GM18861 (cell line): ENCODE measurements around the gene ZNF787.
"Not testable (repeated sequence)": the region's sequence is repeated elsewhere in the genome, so short reads cannot be mapped to it uniquely, and the experiment has no call there.

Experiments
- ATAC-seq: cut with Tn5 transposase; IDR thresholded peaks from one replicate; pipeline ENCODE4 v1.9.1; 2021; ENCODE audit not compliant: unreplicated experiment

ZNF787 gene

DNA sequence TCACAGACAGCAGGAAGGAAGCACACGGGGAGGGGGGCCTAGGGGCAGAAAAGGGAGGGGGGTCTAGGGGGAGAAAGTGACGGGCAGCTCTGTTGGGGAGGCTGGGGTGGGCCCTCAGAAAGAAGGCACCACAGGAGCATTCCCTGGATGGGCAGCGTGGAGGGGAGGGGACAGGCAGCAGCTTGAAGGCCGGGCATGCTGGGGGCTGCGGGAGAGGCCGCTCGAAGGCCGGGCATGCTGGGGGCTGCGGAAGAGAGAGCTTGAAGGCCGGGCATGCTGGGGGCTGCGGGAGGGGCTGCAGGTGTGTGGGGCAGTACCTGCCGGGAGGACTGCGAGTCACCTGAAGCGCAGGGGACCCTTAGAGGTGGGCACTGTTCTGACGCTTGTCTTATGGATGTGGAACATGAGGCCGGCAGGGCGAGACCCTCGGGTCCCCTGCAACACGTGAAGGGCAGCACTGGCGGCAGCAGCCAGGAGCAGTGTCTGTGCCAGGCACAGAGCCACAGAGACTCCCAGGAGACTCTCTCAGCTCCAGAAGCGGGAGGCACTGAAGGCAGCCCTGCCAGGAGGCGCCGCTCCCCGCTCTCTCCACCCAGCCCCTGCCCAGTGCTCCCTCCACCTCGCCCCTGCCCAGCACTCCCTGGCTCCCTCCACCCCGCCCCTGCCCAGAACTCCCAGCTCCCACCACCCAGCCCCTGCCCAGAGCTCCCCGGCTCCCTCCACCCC, 13.3 kb downstream of the ZNF787 start:
- no peak for ATAC-seq

DNA sequence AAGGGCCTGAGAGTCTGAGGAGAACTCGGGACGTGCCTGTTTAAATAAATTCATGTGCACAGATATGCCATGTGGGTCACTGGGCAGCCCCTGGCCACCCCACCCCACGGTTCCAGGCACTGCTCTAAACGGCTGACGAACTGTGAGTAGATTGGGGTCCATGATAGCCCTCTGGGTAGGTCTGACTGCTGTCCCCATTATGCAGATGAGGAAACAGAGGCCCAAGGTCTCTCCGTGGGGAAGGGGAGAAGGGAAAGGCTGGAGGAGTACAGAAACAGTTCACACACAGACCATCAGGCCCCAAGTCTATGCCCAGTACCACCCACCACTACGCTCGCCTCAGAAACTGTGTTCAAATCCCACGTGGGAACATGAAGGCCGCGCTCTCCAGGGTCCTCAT, 14.1 kb downstream of the ZNF787 start:
- no peak for ATAC-seq

DNA sequence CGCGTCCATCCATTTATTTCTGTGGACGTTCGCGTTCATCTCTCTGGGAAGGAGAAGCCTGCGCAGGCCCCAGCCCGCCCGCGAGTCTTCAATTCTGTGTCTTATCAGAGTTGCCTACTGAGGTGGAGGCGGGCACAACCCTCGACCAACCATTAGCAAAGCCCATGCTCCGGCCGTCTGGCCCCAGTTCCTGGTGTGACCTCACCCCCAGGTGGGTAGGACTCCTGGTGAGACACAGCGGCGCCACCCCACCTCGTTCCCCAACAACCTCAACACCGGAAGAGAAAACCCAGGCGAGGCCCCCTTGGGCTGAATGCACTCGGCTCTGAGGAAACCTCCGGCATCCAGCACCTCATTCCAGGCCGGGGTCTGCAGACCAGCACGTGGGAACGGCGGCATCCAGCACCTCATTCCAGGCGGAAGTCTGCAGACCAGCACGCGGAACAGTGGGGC, 14.7 kb downstream of the ZNF787 start:
- ATAC-seq, result no peak

DNA sequence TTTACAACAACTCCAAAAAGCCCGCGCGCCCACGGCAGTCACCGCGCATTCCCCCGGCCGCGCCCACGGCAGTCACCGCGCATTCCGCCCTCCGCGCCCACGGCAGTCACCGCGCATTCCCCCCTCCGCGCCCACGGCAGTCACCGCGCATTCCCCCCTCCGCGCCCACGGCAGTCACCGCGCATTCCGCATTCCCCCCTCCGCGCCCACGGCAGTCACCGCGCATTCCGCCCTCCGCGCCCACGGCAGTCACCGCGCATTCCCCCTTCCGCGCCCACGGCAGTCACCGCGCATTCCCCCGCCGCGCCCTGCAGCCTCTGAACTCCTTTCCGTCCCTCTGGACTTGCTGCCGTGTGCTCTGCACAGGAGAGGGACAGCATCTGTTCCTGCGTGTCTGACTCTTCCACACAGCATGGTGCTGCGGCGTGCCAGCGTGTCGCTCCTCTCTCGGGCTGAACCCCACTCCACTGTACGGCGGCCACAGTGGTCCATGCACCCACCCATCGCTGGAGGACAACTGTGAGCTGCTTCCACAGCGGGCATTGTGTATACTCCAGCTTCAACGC, 15.2 kb downstream of the ZNF787 start:
- not testable (repeated sequence) for ATAC-seq

DNA sequence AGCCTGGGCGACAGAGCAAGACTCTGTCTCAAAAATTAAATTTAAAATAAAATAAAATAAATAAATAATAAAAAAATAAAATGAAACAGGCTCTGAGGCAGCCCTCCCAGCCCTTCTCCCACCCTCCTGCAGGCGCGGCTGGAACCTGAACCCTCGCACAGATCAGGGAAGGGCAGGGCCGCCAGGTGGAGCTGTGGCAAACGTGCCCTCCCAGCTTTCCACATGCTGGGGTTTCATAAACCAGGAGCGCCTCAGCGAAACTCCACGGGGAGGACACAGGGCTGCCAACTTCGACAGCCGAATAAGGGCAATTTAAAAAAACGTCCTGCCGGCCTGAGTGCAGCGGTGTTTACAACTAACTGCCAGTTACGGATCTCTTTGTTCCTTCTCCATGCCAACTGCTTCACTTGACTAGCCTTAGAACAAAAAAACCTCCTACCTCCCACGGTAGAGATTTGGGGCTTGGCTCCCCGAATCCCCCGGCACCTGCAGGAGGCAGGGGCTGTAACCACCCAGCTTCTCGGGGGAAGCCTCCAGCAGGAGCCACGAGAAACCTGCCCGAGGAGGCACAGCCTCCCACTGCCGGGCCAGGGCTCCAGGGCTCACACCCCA, 15.9 kb downstream of the ZNF787 start:
- no peak for ATAC-seq

DNA sequence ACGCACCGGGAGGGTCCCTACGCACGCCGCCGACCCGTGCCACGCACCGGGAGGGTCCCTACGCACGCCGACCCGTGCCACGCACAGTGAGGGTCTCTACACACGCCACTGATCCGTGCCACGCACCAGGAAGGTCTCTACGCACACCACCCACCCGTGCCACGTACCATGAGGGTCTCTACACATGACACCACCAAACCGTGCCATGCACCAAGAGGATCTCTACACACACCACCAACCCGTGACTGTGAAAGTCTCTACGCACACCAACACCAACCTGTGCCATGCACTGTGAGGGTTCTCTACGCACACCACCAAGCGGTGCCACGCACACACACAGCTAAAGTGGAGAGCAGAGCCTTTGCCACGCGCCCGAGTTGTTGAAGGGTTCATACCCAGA, 16.7 kb downstream of the ZNF787 start:
- no peak for ATAC-seq

DNA sequence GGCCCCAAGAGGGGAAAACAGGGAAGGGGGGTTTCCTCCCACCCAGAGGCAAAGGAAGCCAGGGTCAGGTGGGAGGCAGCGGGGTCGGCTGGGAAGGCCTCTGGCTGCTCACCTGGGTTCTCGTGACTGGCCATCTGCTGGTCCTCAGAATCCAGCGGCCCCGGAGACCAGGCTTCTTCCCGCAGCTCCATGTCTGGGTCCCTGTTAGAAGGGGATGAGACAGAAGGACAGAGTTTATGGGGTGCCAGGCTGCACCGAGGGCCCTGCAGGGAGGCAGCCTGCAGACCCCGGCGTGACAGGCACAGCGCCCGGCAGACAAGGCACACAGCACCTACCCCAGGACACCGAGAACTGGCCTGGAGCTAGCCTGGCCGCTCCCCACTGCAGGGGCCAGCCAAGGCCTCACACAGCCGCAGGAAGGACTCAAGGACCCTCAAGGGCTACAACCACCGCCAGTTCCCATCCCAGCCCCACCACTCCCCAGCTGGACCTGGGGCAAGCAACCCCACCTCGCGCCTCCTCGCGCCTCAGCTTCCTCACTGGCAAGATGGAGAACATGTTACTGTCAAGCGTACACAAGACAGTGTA, 18.0 kb downstream of the ZNF787 start:
- ATAC-seq, result no peak

DNA sequence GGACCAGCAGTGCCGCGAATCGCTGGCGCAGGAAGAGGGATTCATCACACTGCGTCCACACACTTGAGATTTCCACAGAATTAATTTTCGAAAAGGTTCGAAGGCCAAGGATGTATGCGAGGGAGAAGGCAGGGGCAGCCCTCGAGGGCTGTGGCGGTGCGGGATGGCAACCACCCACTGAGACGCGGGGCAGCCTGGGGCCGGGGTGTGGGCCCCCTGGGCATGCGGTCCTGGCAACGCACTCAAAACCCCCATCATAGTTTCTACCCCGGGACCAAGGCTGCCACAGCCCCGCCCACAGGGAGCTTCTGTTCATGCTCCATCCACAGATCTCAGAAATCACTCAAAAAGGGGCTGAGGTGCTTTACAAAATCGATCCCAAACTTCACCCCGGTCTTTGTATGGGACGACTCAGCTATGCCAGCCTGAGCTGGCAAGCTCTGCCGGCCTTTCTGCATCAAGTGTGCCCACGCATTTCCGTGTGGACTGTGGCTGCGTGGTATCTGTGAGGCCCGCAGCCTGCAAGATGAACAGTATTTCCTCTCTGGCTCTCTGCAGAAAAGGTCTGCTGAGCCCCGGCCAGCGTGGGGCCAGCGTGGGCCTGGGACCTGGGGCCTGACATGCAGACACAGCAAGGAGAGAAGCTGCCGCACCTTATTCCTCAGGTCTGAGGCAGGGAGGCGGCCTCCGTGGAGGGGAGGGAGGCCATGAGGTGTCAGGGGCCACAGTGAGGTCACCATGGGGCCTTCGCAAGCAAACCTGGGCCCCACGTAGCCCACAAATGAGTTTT, 19.2 kb downstream of the ZNF787 start:
- no peak for ATAC-seq

DNA sequence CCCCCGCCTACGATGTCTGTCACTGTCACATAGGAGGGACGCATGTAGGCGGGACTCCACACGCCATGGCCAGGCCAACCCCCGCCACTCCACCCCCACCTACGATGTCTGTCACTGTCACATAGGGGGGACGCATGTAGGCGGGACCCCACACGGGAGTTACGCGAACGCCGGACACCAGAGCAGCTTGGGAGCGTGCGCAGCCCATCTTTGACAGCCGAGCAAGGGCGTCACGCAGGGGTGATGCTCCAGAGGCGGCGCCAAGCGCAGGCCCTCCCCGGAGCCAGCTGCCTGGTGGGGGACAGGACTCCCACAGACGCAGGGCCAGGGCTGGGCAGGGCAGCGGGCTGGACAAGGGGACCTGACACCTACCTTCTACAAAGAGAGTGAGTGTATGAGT, 20.0 kb downstream of the ZNF787 start:
- no peak for ATAC-seq

DNA sequence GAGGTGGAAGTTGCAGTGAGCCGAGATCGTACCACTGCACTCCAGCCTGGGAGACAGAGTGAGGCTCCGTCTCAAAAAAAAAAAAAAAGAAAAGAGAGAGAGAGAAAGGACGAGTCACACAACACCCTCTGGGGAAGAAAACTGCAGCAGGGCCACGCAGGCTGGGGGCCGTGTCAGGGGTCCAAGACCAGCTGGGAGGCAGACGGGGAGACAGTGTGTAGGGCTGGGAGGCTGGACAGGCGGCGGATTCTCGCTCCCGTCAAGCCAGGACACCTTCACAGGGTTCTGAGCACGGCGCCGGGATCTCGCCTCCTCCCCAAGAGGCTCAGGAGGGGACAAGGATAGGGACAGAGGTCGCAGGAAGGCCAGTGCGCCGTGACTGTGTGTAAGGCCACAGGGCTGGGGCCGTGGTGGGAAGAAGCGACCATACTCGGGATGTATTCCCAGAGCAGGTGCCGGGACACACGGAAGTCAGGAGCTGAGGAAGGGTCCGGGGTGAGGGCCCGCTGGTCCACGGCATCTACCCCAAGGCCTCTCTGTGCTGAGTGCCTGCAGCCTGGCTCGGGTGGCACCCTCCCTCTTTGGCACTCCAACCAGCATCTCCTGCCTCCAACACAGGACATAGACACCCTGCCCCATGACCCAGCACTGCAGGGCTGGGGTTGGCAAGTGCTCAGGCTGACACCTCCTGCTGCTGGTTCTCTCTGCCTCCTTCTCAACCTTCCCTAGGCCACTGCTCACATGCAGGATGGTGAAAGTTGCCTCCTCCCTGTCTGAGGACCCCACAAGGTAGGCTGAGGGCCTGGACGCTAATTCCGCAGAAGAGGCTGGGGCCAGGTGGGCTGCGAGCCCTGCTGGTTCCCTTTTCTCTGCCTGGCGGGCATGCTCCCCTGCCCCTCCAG, 21.2 kb downstream of the ZNF787 start:
- ATAC-seq, result no peak

DNA sequence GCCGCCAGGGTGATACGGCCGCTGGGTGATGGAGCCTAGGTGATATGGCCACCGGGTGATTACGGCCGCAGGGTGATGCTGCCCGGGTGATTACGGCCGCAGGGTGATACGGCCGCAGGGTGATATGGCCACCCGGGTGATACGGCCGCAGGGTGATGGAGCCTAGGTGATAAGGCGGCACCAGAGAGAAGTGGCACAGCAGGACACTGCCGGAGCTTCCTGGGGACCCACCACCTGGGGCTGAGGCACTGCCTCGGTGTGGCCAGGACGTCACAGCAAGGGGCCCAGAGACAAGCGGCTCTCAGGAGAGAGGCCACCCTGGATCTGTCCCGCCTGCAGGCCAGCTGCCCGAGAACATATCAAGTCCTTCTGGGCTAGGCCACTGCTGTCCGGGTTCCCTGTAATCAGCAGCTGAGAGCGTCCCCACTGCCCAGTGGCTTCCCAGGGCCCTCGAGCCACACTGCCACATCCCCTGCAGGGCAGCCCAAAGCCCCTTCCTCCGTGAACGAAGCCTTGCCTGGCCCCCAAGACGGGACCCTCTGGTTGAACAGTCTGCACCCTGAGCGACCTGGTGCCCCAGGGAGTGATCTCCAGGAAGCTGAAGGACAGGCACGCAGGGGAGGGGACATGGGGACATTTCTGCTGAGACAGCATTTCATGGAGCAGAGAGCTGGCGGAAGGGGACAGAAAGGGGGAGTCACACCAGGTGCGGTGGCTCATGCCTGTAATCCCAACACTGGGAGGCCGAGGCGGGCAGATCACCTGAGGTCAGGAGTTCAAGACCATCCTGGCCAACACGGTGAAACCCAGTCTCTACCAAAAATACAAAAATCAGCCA, 22.1 kb downstream of the ZNF787 start:
- ATAC-seq, result no peak

DNA sequence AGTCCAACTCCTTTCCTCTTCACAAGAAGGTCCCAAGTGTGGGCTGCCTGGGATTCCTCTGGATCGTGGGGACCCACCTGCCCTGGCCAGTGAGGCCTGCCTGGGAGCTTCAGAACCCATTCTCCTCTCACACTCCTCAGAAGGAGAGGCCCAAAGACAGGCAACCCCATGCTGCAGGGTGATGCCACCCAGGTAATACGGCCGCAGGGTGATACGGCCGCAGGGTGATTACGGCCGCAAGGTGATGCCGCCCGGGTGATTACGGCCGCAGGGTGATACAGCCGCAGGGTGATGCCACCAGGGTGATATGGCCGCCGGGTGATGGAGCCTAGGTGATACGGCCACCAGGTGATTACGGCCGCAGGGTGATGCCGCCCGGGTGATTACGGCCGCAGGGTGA, 22.9 kb downstream of the ZNF787 start:
- not testable (repeated sequence) for ATAC-seq

DNA sequence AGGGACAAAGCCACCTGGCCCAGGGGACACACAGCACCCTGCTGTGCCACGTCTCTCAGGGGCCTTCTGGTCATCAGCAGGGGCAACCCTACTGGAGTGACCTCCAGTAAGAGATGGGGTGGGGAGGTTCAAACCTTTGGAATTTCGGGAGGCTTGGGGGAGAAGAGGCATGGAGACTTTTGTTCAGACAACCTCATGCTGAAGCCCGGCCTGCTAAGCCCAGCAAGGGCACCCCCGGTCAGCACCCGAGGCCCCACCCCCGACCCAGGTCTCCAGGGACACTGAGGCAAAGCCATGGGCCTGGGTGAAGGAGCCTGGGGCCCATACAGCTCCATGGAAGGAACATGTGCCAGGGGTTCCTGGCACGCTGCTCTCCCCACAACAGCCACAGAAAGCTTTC, 23.3 kb downstream of the ZNF787 start:
- ATAC-seq, result no peak

DNA sequence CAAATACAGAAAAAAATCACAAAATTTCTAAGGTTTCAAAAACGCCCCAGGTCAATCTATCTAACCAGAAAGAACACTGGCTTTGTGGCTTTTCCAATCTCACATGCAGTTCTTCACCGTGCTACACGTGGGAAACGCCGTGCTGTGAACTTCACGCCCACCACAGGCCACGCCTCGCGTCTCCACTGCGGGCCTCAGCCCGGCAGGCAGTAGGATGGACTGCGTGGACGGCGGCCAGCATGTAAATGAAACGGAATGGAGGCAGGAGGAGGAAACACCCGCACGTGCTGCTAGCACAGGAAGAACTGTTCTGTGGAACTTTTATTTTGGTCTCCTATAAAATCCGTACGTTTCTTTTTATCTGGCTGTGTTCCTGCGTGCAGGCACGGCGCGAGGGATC, 23.8 kb downstream of the ZNF787 start:
- ATAC-seq, result no peak

DNA sequence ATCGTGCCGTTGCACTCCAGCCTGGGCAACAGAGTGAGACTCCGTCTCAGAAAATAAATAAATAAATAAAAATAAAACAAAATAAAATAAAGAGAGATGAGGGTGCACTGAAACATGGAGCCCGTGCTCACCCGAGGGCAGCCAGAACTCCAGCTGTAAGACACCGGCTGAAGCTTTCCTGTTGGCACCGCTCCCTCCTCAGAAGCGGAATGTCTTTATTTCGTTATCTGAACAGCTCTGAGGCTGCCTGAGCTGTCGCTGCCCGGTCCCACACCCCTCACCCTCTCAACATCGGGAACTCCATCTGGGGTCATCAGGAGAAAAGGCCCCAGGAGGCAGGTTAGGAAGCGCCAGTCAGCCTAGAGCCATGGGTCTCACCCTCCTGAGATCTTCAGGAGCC, 24.4 kb downstream of the ZNF787 start:
- no peak for ATAC-seq

DNA sequence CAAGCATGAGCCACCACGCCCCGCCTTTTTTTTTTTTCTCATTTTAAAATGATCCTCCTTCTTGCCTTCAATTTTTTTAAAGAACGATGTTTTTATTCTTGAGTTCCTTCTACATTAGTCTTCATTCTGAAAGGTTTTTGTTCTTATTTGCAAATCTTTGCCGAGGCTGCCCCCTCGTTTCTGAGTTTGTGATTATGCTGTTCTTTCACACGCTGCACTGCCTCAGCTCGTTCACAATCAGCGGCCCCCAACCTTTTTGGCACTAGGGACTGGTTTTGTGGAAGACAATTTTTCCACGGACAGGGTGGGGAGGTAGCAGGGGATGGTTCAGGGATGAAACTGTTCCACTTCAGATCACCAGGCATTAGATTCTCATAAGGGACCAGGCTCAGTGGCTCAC, 26.6 kb downstream of the ZNF787 start:
- ATAC-seq, result no peak

DNA sequence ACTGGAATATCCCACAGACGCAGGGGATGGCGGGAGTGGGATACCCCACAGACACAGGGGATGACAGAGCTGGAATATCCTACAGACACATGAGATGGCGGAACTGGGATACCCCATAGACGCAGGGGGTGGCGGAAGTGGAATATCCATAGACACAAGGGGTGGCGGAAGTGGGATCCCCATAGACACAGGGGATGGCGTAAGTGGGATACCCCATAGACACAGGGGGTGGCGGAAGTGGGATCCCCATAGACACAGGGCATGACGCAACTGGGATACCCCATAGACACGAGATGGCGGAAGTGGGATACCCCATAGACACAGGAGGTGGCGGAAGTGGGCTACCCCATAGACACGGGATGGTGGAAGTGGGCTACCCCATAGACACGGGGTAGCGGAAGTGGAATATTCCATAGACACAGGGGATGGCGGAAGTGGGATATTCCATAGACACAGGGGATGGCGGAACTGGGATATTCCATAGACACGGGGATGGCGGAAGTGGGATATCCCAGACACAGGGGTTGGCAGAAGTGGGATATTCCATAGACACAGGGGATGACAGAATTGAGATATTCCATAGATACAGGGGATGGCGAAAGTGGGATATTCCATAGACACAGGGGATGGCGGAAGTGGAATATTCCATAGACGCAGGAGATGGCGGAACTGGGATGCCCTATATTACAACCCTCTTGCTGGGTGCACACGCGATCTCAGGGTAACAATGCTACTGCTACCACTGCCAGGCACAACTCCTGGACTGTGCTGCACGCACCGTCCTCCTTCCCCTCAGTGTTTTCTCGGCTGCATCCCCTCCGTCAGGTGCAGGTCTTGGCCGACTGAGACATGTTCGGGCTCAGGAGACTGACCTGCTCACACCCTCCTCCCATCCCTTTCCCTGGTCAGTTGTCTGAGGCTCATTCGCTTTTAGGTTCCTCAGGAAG, 28.1 kb downstream of the ZNF787 start:
- ATAC-seq, result no peak
